LNCaP clone FGC (cell line): Measurements from ENCODE around the gene HEXIM1.

Experiments
- DNase-seq: peaks from one replicate; pipeline ENCODE4 v3.0.0-alpha.2; 2011; ENCODE audit warnings: low read depth
- H3K4me3 ChIP-seq: 2 replicates; pipeline ENCODE4 v1.5.1; 2011; ENCODE audit warnings: mild to moderate bottlenecking, low read depth, low read length, control low read depth
- CTCF ChIP-seq: IDR thresholded peaks from 2 replicates; pipeline ENCODE4 v1.5.1; 2012; ENCODE audit warnings: mild to moderate bottlenecking; ENCODE audit not compliant: control insufficient read depth, insufficient read depth; ENCODE audit errors: extremely low read depth

HEXIM1 gene

GRCh38 chr17:45125509-45125908 is 22.8 kb upstream of the HEXIM1 start:
- no peak for DNase-seq
- H3K4me3 ChIP-seq: no peak overlapping the region
- TF ChIP-seq CTCF: no peak

- TF ChIP-seq CTCF: no peak
- no peak overlapping the region for H3K4me3 ChIP-seq
- DNase-seq: no peak
Measured at GRCh38 chr17:45127207-45127547, 21.1 kb upstream of the HEXIM1 start.

- TF ChIP-seq CTCF: no peak
- no peak for DNase-seq
- H3K4me3 ChIP-seq: no peak overlapping the region
Measured at GRCh38 chr17:45127548-45128300, 20.6 kb upstream of the HEXIM1 start.

- no peak overlapping the region for H3K4me3 ChIP-seq
- DNase-seq: no peak
- no peak for TF ChIP-seq CTCF
Measured at GRCh38 chr17:45128331-45128730, 19.9 kb upstream of the HEXIM1 start.

- TF ChIP-seq CTCF: no peak
- no peak for DNase-seq
- H3K4me3 ChIP-seq: no peak overlapping the region
Measured at GRCh38 chr17:45128989-45129388, 19.3 kb upstream of the HEXIM1 start.

GRCh38 chr17:45129426-45129939 is 18.8 kb upstream of the HEXIM1 start:
- DNase-seq: no peak
- TF ChIP-seq CTCF: no peak
- H3K4me3 ChIP-seq: no peak overlapping the region
